K562 (cell line): ENCODE measurements around the gene CD14. TPM values are rescaled to one million over a fixed set of nuclear protein-coding genes. Genes with fewer than 3 reads are reported as not detected.

Experiments
- ATAC-seq: fragments of 200-7000 bp; cut with Tn5 transposase; 3 replicates; pipeline ENCODE4 v1.9.1; 2020; ENCODE audit warnings: moderate library complexity
- BruUV-seq: library from RNA; stranded (reverse); fragments of 400-500 nt; replicated peaks from 2 replicates; lab custom pipeline; 2021; lab: Mats Ljungman, UMichigan
- CTCF ChIA-PET: fragments of 300-600 bp; formaldehyde crosslinking; extraction: SDS; loops from one replicate; lab custom pipeline; 2021; ENCODE audit warnings: low intra/inter-chr PET ratio; lab: Yijun Ruan, JAX
- POLR2A ChIA-PET: fragments of 300-600, 350-650 bp; sonication (Branson Sonifier 250); formaldehyde crosslinking; extraction: SDS; loops from one replicate; lab custom pipeline; 2021; ENCODE audit warnings: antibody characterized with exemption, inconsistent platforms; lab: Yijun Ruan, JAX
- DNase-seq, 4 experiments: peaks; one replicate each; pipeline versions ENCODE4 v3.0.0 to v3.0.0-alpha.2; 2011 to 2018; ENCODE audit warnings: low spot score in 3 of 4, mixed read lengths in 3 of 4; ENCODE audit errors: extremely low read depth in 1 of 4
- FAIRE-seq: peaks from 2 replicates; lab custom pipeline; 2011; peaks lifted over from hg19 to GRCh38; lab: Jason Lieb, UNC
- H2AFZ ChIP-seq: 2 replicates; pipeline ENCODE4 v1.6.0; 2011; ENCODE audit warnings: low read depth, low read length, control low read depth, inconsistent platforms
- H3K27ac ChIP-seq: fragments of 200-600 bp; 3 replicates; pipeline ENCODE4 v1.8.0; 2011; ENCODE audit warnings: low read depth, mild to moderate bottlenecking, control low read depth, inconsistent platforms, low read length, moderate library complexity, mixed read lengths; ENCODE audit errors: extremely low read depth
- H3K27me3 ChIP-seq, 2 experiments: fragments of 300-600 bp in 1 of 2; 2 replicates in 1 of 2; 3 replicates in 1 of 2; pipeline versions ENCODE4 v1.6.0 to v1.8.0; 2011; ENCODE audit warnings: inconsistent platforms in 2 of 2, low read length in 2 of 2, mild to moderate bottlenecking in 1 of 2, mixed read lengths in 1 of 2, moderate library complexity in 1 of 2; ENCODE audit not compliant: control insufficient read depth in 2 of 2, insufficient read depth in 2 of 2
- H3K36me3 ChIP-seq: fragments of 300-600 bp; 3 replicates; pipeline ENCODE4 v1.8.0; 2011; ENCODE audit warnings: mild to moderate bottlenecking, low read length, inconsistent platforms; ENCODE audit not compliant: control insufficient read depth, insufficient read depth
- H3K4me1 ChIP-seq, 2 experiments: fragments of 200-600 bp in 1 of 2; replicated peaks in 1 of 2; 2 replicates in 1 of 2; 3 replicates in 1 of 2; pipeline versions ENCODE4 v1.5.1 to v1.8.0; 2011; ENCODE audit warnings: inconsistent platforms in 2 of 2, low read length in 2 of 2, mild to moderate bottlenecking in 1 of 2, mixed read lengths in 1 of 2, moderate library complexity in 1 of 2; ENCODE audit not compliant: control insufficient read depth in 2 of 2, insufficient read depth in 2 of 2
- H3K4me2 ChIP-seq: 2 replicates; pipeline ENCODE4 v1.6.1; 2011; ENCODE audit warnings: low read length, control low read depth, inconsistent platforms, mixed read lengths; ENCODE audit not compliant: insufficient read depth
- H3K4me3 ChIP-seq: fragments of 200-600 bp; sonication (generic), shearing (Covaris generic); 2 replicates; pipeline ENCODE4 v1.5.1; 2016; ENCODE audit warnings: control low read depth, inconsistent platforms
- H3K79me2 ChIP-seq: fragments of 200-600 bp; 3 replicates; pipeline ENCODE4 v1.8.0; 2011; ENCODE audit warnings: low read length, inconsistent platforms; ENCODE audit not compliant: control insufficient read depth, insufficient read depth
- H3K9ac ChIP-seq, 2 experiments: 2 replicates each; pipeline versions ENCODE4 v1.6.0 to v1.6.1; 2011; ENCODE audit warnings: low read depth in 2 of 2, low read length in 2 of 2, control low read depth in 1 of 2, inconsistent platforms in 1 of 2, mild to moderate bottlenecking in 1 of 2, mixed read lengths in 1 of 2; ENCODE audit not compliant: insufficient read depth in 1 of 2
- H3K9me1 ChIP-seq: one replicate; pipeline ENCODE4 v1.6.0; 2011; ENCODE audit warnings: inconsistent platforms, mild to moderate bottlenecking, low read length, moderate library complexity; ENCODE audit not compliant: control insufficient read depth, insufficient read depth
- H3K9me3 ChIP-seq: replicated peaks from 2 replicates; pipeline ENCODE4 v1.5.1; 2011; ENCODE audit warnings: low read depth, low read length, inconsistent platforms; ENCODE audit not compliant: control insufficient read depth, insufficient read depth
- H4K20me1 ChIP-seq: replicated peaks from 2 replicates; pipeline ENCODE4 v1.6.1; 2011; ENCODE audit warnings: low read length, inconsistent platforms, mixed read lengths; ENCODE audit not compliant: control insufficient read depth, insufficient read depth
- CLOCK ChIP-seq: fragments of 250-450 bp; sonication (Bioruptor Pico); IDR thresholded peaks from 2 replicates; pipeline ENCODE4 v1.4.0; 2020; ENCODE audit warnings: mild to moderate bottlenecking, moderate library complexity, borderline replicate concordance
- HMG20B ChIP-seq: fragments of 250-450 bp; sonication (Bioruptor Pico); IDR thresholded peaks from 2 replicates; pipeline ENCODE4 v1.5.0; 2021; ENCODE audit warnings: mild to moderate bottlenecking
- HNRNPK ChIP-seq: fragments of 200-400 bp; formaldehyde crosslinking; IDR thresholded peaks from one replicate; pipeline ENCODE4 v1.6.1; 2018; ENCODE audit warnings: mild to moderate bottlenecking, low read depth, low read length; ENCODE audit not compliant: poor library complexity, severe bottlenecking
- MLX ChIP-seq, 2 experiments: fragments of 450-650 bp in 1 of 2; sonication (generic) in 1 of 2; formaldehyde crosslinking; conservative IDR thresholded peaks; 2 replicates each; pipeline versions ENCODE4 v1.4.0 to v1.8.1; 2020 to 2022; ENCODE audit warnings: mild to moderate bottlenecking in 1 of 2, missing genetic modification reagents in 1 of 2
- RBM14 ChIP-seq: fragments of 200-400 bp; formaldehyde crosslinking; IDR thresholded peaks from 2 replicates; pipeline ENCODE4 v1.6.1; 2018; ENCODE audit warnings: low read depth, mild to moderate bottlenecking, low read length, moderate library complexity, borderline replicate concordance; ENCODE audit not compliant: insufficient read depth
- TCFL5 ChIP-seq: fragments of 250-450 bp; sonication (Bioruptor Pico); conservative IDR thresholded peaks from 2 replicates; pipeline ENCODE4 v1.6.1; 2021; ENCODE audit warnings: mild to moderate bottlenecking, moderate library complexity, matching md5 sums
- THRA ChIP-seq: fragments of 450-650 bp; IDR thresholded peaks from 2 replicates; pipeline ENCODE4 v1.6.1; 2017; ENCODE audit warnings: mild to moderate bottlenecking, moderate library complexity
- ZKSCAN8 ChIP-seq: fragments of 200-800 bp; sonication (Bioruptor generic); IDR thresholded peaks from 2 replicates; pipeline ENCODE4 v1.6.1; 2016; ENCODE audit warnings: missing genetic modification characterization, missing compliant biosample characterization
- ZNF696 ChIP-seq: fragments of 250-450 bp; sonication (Bioruptor Pico); conservative IDR thresholded peaks from 2 replicates; pipeline ENCODE4 v1.4.0; 2020; ENCODE audit warnings: mild to moderate bottlenecking, moderate library complexity
- WGBS: fragments of 100-300 bp; shearing (Covaris generic); methylation state at CpG from one replicate; pipeline ENCODE4 v1.1.6; 2016; ENCODE audit warnings: low coverage, mixed read lengths; ENCODE audit not compliant: insufficient coverage; ENCODE audit errors: missing lambda C conversion rate; 5-methylcytosine and 5-hydroxymethylcytosine counted together
- in situ Hi-C: fragments of 300-500 bp; cut with MboI; formaldehyde crosslinking; loops from 4 replicates; pipeline ENCODE4 v1.15.0; 2018; ENCODE audit warnings: inconsistent platforms, mixed read lengths
- intact Hi-C: fragments of 100-400 bp; cut with micrococcal nuclease; formaldehyde crosslinking; loops from 2 replicates; pipeline ENCODE4 v1.14.2; 2022
- polyA plus RNA-seq, 8 experiments: library from polyadenylated mRNA; depleted of rRNA in 4 of 8; stranded (reverse) in 5 of 8; unstranded in 3 of 8; fragments of >200 nt; fragmentation: Nextera tagmentation in 2 of 8; fragmentation: Illumina TruSeq in 1 of 8; extraction: Ambion mirVana in 2 of 8; extraction: Trizol in 1 of 8; gene quantifications; 2 replicates each; pipeline versions ENCODE4 v1.2.1 to v1.2.3, GENCODE V29; 2011 to 2014; ENCODE audit warnings: inconsistent platforms in 1 of 8, missing spikeins in 1 of 8
- total RNA-seq, 7 experiments: library from RNA; depleted of rRNA in 6 of 7; stranded (reverse); fragments of >200 nt in 6 of 7; fragmentation: Illumina TruSeq in 2 of 7; extraction: Trizol in 2 of 7; gene quantifications; 2 replicates each; pipeline versions ENCODE4 v1.2.1 to v1.2.3, GENCODE V29; 2011 to 2021; ENCODE audit warnings: low replicate concordance in 1 of 7
- TF ChIP-seq, protein P1 (sequence below): sonication (generic); formaldehyde crosslinking; IDR thresholded peaks from 2 replicates; pipeline ENCODE4 v1.8.0; 2022; ENCODE audit warnings: mild to moderate bottlenecking, missing genetic modification reagents
- TF ChIP-seq, protein P2 (sequence below): sonication (generic); formaldehyde crosslinking; IDR thresholded peaks from 2 replicates; pipeline ENCODE4 v1.8.0; 2023; ENCODE audit warnings: mild to moderate bottlenecking, missing genetic modification reagents

The CD14 gene
- total and polyA plus RNA-seq, 9 of the 15 experiments (the other 6 are each of a cell fraction or from before 2014, with no cell fraction given), result 0.07 to 0.47 (median 0.14) TPM; not detected in 2

DNA sequence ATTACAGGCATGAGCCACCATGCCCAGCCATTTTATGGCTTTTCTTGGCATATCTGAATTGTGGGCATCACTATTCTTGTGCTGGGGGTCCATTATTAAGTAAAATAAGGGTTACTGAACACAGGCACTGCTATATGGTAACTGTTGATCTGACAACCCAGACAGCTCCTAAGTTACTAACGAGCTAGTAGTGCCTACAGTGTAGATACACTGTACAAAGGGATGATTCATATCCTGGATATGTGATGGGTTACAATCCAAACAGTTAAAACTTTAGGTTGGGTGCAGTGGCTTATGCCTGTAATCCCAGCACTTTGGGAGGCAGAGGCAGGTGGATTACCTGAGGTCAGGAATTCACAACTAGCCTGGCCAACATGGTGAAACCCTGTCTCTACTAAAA is 4.3 kb downstream of the CD14 start:
- ATAC-seq (no peak), DNase-seq (no peak), FAIRE-seq (no peak)
- H3K4me1 ChIP-seq, result peaks cover 0 to 14% of the 10 kb centered on the region in 2 experiments; a peak in 3 of 5 replicates
- BruUV-seq, result no TSS peak
- H3K9me1 ChIP-seq, result no peaks in the 10 kb centered on the region
- H3K9ac ChIP-seq, result no peak overlapping the region
- ChIA-PET POLR2A (no interaction called here), CTCF (interaction anchor here (0.6 kb wide), 1 partner anchor 128 kb away, joined by 3 read pairs; no protein-coding TSS in a partner anchor)
- no peaks in the 10 kb centered on the region for H3K27me3 ChIP-seq
- no peak for TF ChIP-seq CLOCK (CRISPR knock-in tag)
- no peak for TF ChIP-seq MLX (CRISPR knock-in tag; conservative IDR thresholded peaks at IDR 0.05)
- no peak for TF ChIP-seq THRA
- no peak for TF ChIP-seq RBM14
- TF ChIP-seq ZKSCAN8 (CRISPR knock-in tag), result no peak
- TF ChIP-seq TCFL5 (CRISPR knock-in tag), result no peak
- no peak for TF ChIP-seq HMG20B (CRISPR knock-in tag)
- TF ChIP-seq, protein P1, sequence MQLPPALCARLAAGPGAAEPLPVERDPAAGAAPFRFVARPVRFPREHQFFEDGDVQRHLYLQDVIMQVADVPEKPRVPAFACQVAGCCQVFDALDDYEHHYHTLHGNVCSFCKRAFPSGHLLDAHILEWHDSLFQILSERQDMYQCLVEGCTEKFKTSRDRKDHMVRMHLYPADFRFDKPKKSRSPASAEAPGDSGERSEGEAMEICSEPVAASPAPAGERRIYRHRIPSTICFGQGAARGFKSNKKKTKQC (CRISPR knock-in tag), result no peak
- no peak for TF ChIP-seq ZNF696 (CRISPR knock-in tag)
- TF ChIP-seq, protein P2, sequence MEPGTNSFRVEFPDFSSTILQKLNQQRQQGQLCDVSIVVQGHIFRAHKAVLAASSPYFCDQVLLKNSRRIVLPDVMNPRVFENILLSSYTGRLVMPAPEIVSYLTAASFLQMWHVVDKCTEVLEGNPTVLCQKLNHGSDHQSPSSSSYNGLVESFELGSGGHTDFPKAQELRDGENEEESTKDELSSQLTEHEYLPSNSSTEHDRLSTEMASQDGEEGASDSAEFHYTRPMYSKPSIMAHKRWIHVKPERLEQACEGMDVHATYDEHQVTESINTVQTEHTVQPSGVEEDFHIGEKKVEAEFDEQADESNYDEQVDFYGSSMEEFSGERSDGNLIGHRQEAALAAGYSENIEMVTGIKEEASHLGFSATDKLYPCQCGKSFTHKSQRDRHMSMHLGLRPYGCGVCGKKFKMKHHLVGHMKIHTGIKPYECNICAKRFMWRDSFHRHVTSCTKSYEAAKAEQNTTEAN (CRISPR knock-in tag), result no peak
- no peak for TF ChIP-seq HNRNPK
- H3K4me3 ChIP-seq, result no peak overlapping the region
- no peak overlapping the region for H3K27ac ChIP-seq
- no peak overlapping the region for H3K4me2 ChIP-seq
- no peaks in the 10 kb centered on the region for H3K9me3 ChIP-seq
- in situ Hi-C loops (no loop called here), intact Hi-C loops (no loop called here)
- WGBS, result 5% methylated on average over 1 of the region's 1 CpG
- no peaks in the 10 kb centered on the region for H3K79me2 ChIP-seq
- H2AFZ ChIP-seq, result no peak overlapping the region
- H3K36me3 ChIP-seq, result no peaks in the 10 kb centered on the region
- no peaks in the 10 kb centered on the region for H4K20me1 ChIP-seq
